ENCODE data around the gene GNG12. TPM values are rescaled to one million over a fixed set of nuclear protein-coding genes. Genes with fewer than 3 reads are reported as not detected.

Gene GNG12
- 160 and 171 TPM in 2 replicates for total RNA-seq

DNA sequence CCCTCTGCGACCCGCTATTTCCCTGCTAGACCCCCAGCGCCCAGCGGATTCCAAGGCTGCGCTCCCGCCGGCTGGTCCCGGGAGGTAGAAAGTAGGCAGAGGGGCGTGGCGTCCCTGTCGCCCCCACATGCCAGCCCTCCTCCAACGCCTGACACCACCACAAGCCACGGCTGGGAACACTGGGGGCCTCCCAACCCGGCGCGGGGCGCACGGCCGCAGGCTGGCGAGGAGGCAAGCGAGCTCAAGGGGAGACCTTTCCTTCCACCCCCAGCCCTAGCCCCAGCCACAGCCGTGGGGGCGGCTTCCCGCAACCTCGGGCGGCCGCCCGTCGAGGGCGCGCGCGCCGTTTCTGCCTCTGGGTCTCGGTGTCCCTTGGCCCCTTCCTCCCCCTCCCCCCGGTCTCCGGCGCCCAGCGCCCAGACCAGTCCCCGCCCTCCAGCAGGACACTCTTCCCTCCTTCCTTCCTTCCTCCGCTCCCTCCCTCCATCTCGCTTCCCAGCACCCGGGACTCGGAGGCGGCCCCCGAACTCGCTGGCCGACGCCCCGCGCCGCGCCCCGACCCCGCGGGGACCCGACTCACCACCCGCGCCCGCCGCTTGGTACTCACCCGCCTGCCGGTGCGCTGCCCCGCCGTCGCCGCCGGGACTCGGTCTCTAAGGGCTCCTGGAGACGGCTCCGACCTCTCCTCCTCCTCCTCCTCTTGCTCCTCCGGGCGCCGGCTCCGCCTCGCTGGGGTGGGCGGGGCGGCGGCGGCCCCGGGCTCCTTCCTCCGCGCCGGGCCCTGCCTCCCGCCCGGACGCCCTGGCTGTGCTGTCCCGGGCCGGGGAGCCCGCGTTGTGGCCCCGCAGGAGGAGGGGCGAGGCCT lies at the start of gene GNG12:
Gene GNG12, minus strand, starts transcription at position 731 of the 865 bp plus-strand sequence. CDS start 125,781 bp downstream, outside the sequence.

GRCh38 chr1:67685067-67685557 lies 148.2 kb downstream of the GNG12 start, which contains the start of gene GADD45A:
GADD45A (plus strand) TSS chr1:67685201; CDS start chr1:67685495, 294 bp downstream.

Small RNA genes within 50 kb of the gene (small RNA-seq; reads per million reads assigned to genes)
- gene RN7SL392P (not detected), gene RNU7-80P (not detected)

Other genes with a start within 250 kb of the GNG12 start
- gene GADD45A, start 148.3 kb downstream of the GNG12 start, total RNA-seq: 15.8 and 17.4 TPM in 2 replicates
- gene DIRAS3, start 217.2 kb upstream of the GNG12 start, total RNA-seq: 0.78 and 1.8 TPM in 2 replicates